ENCODE results near the gene CHD9. TPM values are rescaled to one million over a fixed set of nuclear protein-coding genes. Genes with fewer than 3 reads are reported as not detected.
"Not testable (repeated sequence)": the region's sequence is repeated elsewhere in the genome, so short reads cannot be mapped to it uniquely, and the experiment has no call there.

The CHD9 gene
- total RNA-seq, 4 donors from 2014 or later, result 46.8 to 85.5 (median 55.6) TPM

DNA sequence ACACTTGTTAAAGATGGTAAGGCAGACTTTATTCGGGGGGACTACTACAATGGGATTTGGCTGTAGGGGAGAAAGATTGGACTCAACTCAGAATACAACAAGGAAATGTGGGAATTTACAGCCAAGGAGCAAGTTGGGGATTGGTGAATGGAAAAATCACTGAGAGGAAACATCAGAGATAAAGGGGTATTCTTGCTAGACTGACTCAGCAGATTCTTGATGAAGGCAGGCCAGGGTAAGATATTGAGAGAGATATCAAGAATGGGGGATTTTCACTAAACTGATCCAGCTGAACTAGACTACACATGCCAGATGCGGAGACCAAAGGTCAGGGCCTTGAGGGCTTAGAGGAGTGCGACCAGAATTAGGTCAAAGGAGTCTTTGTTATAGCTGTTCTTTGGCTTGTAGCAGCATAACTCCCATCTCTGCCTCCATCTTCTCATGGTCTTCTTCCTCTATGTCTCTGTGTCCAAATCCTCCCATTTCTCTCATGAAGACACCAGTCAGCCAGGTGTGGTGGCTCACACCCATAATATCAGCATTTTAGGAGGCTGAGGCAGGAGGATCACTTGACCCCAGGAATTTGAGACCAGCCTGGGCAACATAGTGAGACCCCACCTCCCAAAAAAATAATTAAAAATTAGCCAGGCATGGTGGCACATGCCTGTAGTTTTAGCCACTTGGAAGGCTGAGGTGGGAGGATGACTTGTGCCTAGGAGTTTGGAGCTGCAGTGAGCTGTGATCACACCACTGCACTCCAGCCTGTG is 19.4 kb upstream of the CHD9 start:
- 67 to 82% methylated on average over 1 to 3 of the region's 3 CpGs for WGBS, 2 donors (ENCODE audit: low coverage in 1 of 2)
- H3K4me1 ChIP-seq, result no peaks in the 10 kb centered on the region

DNA sequence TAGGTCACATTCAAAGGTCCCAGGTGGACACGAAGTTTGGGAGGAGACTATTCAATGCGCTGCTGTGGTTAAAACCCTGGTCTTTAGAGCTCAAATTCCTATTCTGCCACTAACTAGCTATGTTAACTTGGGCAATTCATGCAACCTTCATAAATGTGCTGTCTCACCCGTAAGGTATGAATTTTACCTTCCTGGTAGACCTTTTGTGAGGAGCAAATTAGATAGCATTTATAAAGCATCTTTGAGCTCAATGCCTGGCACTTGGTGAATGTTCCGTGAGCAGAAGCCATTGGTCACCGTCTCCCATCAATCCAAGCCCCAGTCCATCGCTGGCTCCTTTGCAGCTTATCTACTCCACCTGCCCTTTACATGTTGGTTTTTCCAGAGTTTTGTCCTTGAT is 18.7 kb upstream of the CHD9 start:
- Histone ChIP-seq H3K4me3 (no peak overlapping the region), H3K27ac (no peak overlapping the region), H3K36me3 (no peaks in the 10 kb centered on the region), H3K9me3 (no peaks in the 10 kb centered on the region), H3K4me1 (peaks cover 0 to under 1% (median 0%) of the 10 kb centered on the region in 3 donors), H3K27me3 (peaks cover 17% of the 10 kb centered on the region)
- TF ChIP-seq POLR2A (IDR thresholded peaks at IDR 0.05) (no peak), POLR2AphosphoS5 (IDR thresholded peaks at IDR 0.05) (no peak), EP300 (IDR thresholded peaks at IDR 0.05) (no peak)
- TF ChIP-seq, protein P1, sequence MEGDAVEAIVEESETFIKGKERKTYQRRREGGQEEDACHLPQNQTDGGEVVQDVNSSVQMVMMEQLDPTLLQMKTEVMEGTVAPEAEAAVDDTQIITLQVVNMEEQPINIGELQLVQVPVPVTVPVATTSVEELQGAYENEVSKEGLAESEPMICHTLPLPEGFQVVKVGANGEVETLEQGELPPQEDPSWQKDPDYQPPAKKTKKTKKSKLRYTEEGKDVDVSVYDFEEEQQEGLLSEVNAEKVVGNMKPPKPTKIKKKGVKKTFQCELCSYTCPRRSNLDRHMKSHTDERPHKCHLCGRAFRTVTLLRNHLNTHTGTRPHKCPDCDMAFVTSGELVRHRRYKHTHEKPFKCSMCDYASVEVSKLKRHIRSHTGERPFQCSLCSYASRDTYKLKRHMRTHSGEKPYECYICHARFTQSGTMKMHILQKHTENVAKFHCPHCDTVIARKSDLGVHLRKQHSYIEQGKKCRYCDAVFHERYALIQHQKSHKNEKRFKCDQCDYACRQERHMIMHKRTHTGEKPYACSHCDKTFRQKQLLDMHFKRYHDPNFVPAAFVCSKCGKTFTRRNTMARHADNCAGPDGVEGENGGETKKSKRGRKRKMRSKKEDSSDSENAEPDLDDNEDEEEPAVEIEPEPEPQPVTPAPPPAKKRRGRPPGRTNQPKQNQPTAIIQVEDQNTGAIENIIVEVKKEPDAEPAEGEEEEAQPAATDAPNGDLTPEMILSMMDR (IDR thresholded peaks at IDR 0.05), result no peak
- ATAC-seq, result no peak
- 75 to 89% methylated on average over 3 to 6 of the region's 6 CpGs for WGBS, 2 donors (ENCODE audit: low coverage in 1 of 2)

More for the DNA sequence above, 19.4 kb upstream of the CHD9 start:
- ATAC-seq, result no peak
- H3K36me3 ChIP-seq, result no peaks in the 10 kb centered on the region
- peaks cover 17% of the 10 kb centered on the region for H3K27me3 ChIP-seq
- TF ChIP-seq EP300 (IDR thresholded peaks at IDR 0.05) (no peak), POLR2A (IDR thresholded peaks at IDR 0.05) (no peak), POLR2AphosphoS5 (IDR thresholded peaks at IDR 0.05) (no peak)
- TF ChIP-seq, protein P1 (IDR thresholded peaks at IDR 0.05), result no peak
- H3K4me3 ChIP-seq, result no peak overlapping the region
- no peaks in the 10 kb centered on the region for H3K9me3 ChIP-seq
- H3K27ac ChIP-seq, result no peak overlapping the region

DNA sequence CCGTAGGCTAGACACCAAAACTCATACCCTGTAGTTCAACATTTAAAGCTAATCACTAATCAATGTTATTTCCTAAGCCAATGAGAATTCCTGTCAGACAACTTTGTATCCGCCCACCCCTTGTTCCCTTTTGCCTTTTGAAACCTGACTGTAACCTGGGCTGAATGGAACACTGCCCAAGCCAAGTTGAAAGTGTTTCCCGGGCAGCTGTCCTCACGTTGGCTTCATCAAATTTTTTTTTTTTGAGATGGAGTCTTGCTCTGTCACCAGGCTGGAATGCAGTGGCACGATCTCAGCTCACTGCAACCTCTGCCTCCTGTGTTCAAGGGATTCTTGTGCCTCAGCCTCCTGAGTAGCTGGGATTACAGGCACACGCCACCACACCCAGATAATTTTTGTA is 18.1 kb upstream of the CHD9 start:
- H3K27ac ChIP-seq, H3K9me3 ChIP-seq, H3K4me1 ChIP-seq, ATAC-seq, H3K4me3 ChIP-seq, H3K36me3 ChIP-seq: not testable (repeated sequence)
- H3K27me3 ChIP-seq, result peaks cover 17% of the 10 kb centered on the region
- WGBS, 2 donors (ENCODE audit: low coverage in 1 of 2), result 72 to 76% methylated on average over 5 of the region's 6 CpGs

DNA sequence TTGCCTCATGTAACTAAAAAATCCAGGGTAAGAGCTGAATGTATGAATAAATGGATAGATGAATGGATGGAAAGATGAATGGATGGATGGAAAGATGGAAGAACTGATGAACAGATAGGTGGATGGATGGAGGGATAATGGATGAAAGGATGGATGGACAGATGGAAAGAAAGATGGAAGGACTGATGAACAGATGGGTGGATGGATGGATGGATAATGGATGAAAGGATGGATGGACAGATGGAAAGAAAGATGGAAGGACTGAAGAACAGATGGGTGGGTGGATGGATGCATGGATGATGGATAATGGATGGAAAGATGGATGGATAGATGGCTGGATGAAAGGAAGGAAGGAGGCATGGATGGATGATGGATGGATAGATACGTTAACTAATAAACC is 14.0 kb upstream of the CHD9 start:
- Histone ChIP-seq H3K27ac (peak overlapping the region in 2 of 4 donors; percentile 48 to 65), H3K27me3 (peaks cover 38% of the 10 kb centered on the region), H3K36me3 (no peaks in the 10 kb centered on the region), H3K9me3 (no peaks in the 10 kb centered on the region), H3K4me3 (no peak overlapping the region), H3K4me1 (peaks cover 0 to 35% (median 5%) of the 10 kb centered on the region in 3 donors)
- no peak for ATAC-seq
- TF ChIP-seq POLR2AphosphoS5 (IDR thresholded peaks at IDR 0.05), result no peak
- TF ChIP-seq, protein P1 (IDR thresholded peaks at IDR 0.05), result no peak
- no peak for TF ChIP-seq EP300 (IDR thresholded peaks at IDR 0.05)
- no peak for TF ChIP-seq POLR2A (IDR thresholded peaks at IDR 0.05)
- 69 to 73% methylated on average over 1 of the region's 1 CpG for WGBS, 2 donors (ENCODE audit: low coverage in 1 of 2)

DNA sequence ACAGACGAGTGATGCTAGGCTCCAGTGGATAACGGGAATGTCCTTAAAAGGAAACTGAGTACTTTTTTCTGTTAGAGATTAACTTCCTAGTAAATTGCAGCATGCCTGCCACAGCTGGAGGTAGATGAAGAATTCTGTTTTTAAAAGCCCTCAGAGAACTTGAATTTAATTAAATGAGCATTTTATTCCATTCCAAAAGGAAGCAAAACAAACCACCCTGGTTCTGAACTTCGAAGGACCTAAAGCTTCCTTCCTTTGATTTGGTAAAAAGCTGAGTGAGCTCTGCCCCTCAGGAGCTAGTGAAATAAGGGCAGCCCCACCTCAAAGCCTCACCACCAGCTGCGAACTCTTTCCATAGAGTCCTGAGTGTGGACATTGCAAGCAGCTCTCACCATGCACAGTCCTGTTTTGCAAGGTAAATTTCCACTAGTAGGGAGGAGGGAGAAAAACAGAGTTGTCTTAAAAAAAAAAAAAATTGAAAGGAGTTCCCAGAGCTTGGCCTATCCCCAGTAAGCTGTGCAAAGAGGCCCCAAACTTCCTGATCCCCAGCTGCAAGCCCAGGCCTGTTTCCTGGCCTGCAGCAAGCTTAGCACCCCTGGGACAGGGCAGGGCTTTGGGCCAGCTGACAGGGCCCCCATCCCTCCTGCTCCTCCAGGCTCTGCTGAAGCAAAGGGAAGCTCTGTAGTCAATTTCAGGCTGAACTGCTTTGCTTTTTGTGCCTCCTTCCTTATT is 13.3 kb upstream of the CHD9 start:
- Histone ChIP-seq H3K27ac (peak overlapping the region in 3 of 4 donors; percentile 46 to 65 (median 48)), H3K4me1 (peaks cover 0 to 35% (median 5%) of the 10 kb centered on the region in 3 donors), H3K9me3 (no peaks in the 10 kb centered on the region), H3K36me3 (no peaks in the 10 kb centered on the region), H3K27me3 (peaks cover 40% of the 10 kb centered on the region), H3K4me3 (no peak overlapping the region)
- peak; percentile 88 for ATAC-seq
- TF ChIP-seq EP300 (IDR thresholded peaks at IDR 0.05) (no peak), POLR2A (IDR thresholded peaks at IDR 0.05) (no peak), POLR2AphosphoS5 (IDR thresholded peaks at IDR 0.05) (no peak)
- TF ChIP-seq, protein P1 (IDR thresholded peaks at IDR 0.05), result no peak
- 20 to 38% methylated on average over 1 to 4 of the region's 4 CpGs for WGBS, 2 donors (ENCODE audit: low coverage in 1 of 2)
